HepG2 (cell line): Measurements from ENCODE around the gene SEMA5B. TPM values are rescaled to one million over a fixed set of nuclear protein-coding genes. Genes with fewer than 3 reads are reported as not detected.

Experiments used
- ATAC-seq: fragments of 200-7000 bp; cut with Tn5 transposase; 3 replicates; pipeline ENCODE4 v1.9.1; 2020; ENCODE audit warnings: mild to moderate bottlenecking, moderate library complexity
- BruUV-seq: library from RNA; stranded (reverse); fragments of 400-500 nt; replicated peaks from 2 replicates; lab custom pipeline; 2021; lab: Mats Ljungman, UMichigan
- CTCF ChIA-PET: fragments of 300-600 bp; formaldehyde crosslinking; extraction: SDS; loops from one replicate; lab custom pipeline; 2021; ENCODE audit warnings: low total read pairs, inconsistent platforms, low intra/inter-chr PET ratio; lab: Yijun Ruan, JAX
- POLR2A ChIA-PET: fragments of 350-600 bp; sonication (Branson Sonifier 250); formaldehyde crosslinking; loops from one replicate; lab custom pipeline; 2020; ENCODE audit warnings: antibody characterized with exemption, inconsistent platforms; lab: Yijun Ruan, JAX
- DNase-seq: peaks from one replicate; pipeline ENCODE4 v3.0.0-alpha.2; 2015; ENCODE audit warnings: low spot score
- FAIRE-seq: peaks from 3 replicates; lab custom pipeline; 2011; peaks lifted over from hg19 to GRCh38; lab: Jason Lieb, UNC
- H2AFZ ChIP-seq: one replicate; pipeline ENCODE4 v1.6.1; 2011; ENCODE audit warnings: low read length, inconsistent platforms
- H3K27ac ChIP-seq: fragments of 300-600 bp; 3 replicates; pipeline ENCODE4 v1.8.0; 2011; ENCODE audit warnings: mixed run types, mild to moderate bottlenecking, mixed read lengths, low read length, inconsistent platforms; ENCODE audit not compliant: insufficient read depth; ENCODE audit errors: extremely low read length
- H3K27me3 ChIP-seq, 2 experiments: fragments of 200-600 bp in 1 of 2; 2 replicates in 1 of 2; 3 replicates in 1 of 2; pipeline versions ENCODE4 v1.6.0 to v1.8.0; 2011; ENCODE audit warnings: low read length in 2 of 2, mild to moderate bottlenecking in 2 of 2, moderate library complexity in 2 of 2, inconsistent platforms in 1 of 2; ENCODE audit not compliant: insufficient read depth in 2 of 2, control insufficient read depth in 1 of 2
- H3K36me3 ChIP-seq, 2 experiments: fragments of 200-600 bp in 1 of 2; replicated peaks in 1 of 2; 2 replicates in 1 of 2; 3 replicates in 1 of 2; pipeline versions ENCODE4 v1.5.1 to v1.8.0; 2011; ENCODE audit warnings: low read length in 2 of 2, inconsistent platforms in 1 of 2; ENCODE audit not compliant: insufficient read depth in 2 of 2, control insufficient read depth in 1 of 2
- H3K4me1 ChIP-seq: 2 replicates; pipeline ENCODE4 v1.5.1; 2012; ENCODE audit warnings: low read length, inconsistent platforms; ENCODE audit not compliant: insufficient read depth
- H3K4me2 ChIP-seq: 2 replicates; pipeline ENCODE4 v1.6.0; 2011; ENCODE audit warnings: low read depth, low read length, inconsistent platforms
- H3K4me3 ChIP-seq, 3 experiments: fragments of 200-600 bp in 1 of 3; sonication (generic), shearing (Covaris generic) in 1 of 3; replicated peaks in 1 of 3; 2 replicates each; pipeline ENCODE4 v1.5.1; 2011 to 2016; ENCODE audit warnings: low read length in 3 of 3, inconsistent platforms in 2 of 3, low read depth in 2 of 3, mild to moderate bottlenecking in 2 of 3, control low read depth in 1 of 3, mixed read lengths in 1 of 3; ENCODE audit not compliant: insufficient read depth in 1 of 3
- H3K79me2 ChIP-seq: one replicate; pipeline ENCODE4 v1.6.1; 2011; ENCODE audit warnings: low read length, inconsistent platforms; ENCODE audit not compliant: insufficient read depth
- H3K9ac ChIP-seq: 2 replicates; pipeline ENCODE4 v1.6.0; 2011; ENCODE audit warnings: mild to moderate bottlenecking, low read depth, low read length, inconsistent platforms; ENCODE audit not compliant: insufficient read depth
- H3K9me3 ChIP-seq: 2 replicates; pipeline ENCODE4 v1.5.1; 2012; ENCODE audit warnings: mild to moderate bottlenecking, low read length
- H4K20me1 ChIP-seq: 2 replicates; pipeline ENCODE4 v1.6.0; 2011; ENCODE audit warnings: inconsistent platforms, mild to moderate bottlenecking, low read length, moderate library complexity; ENCODE audit not compliant: insufficient read depth
- HOXA5 ChIP-seq: sonication (generic); formaldehyde crosslinking; IDR thresholded peaks from 2 replicates; pipeline ENCODE4 v1.4.0; 2020; ENCODE audit warnings: missing genetic modification reagents
- KAT7 ChIP-seq: IDR thresholded peaks from 2 replicates; pipeline ENCODE4 v1.6.1; 2018; ENCODE audit warnings: borderline replicate concordance, missing compliant biosample characterization
- PRMT3 ChIP-seq: sonication (generic); formaldehyde crosslinking; IDR thresholded peaks from 2 replicates; pipeline ENCODE4 v1.8.1; 2022; ENCODE audit warnings: low read depth, mild to moderate bottlenecking, moderate library complexity, missing genetic modification reagents, borderline replicate concordance
- TAF15 ChIP-seq: fragments of 200-400 bp; formaldehyde crosslinking; IDR thresholded peaks from one replicate; pipeline ENCODE4 v1.6.1; 2018; ENCODE audit warnings: mild to moderate bottlenecking, low read depth, low read length; ENCODE audit not compliant: poor library complexity, severe bottlenecking
- ZBTB42 ChIP-seq: sonication (generic); formaldehyde crosslinking; IDR thresholded peaks from 2 replicates; pipeline ENCODE4 v1.5.0; 2020; ENCODE audit warnings: mild to moderate bottlenecking, missing genetic modification reagents
- ZNF343 ChIP-seq: sonication (generic); formaldehyde crosslinking; IDR thresholded peaks from 2 replicates; pipeline ENCODE4 v1.4.0; 2020; ENCODE audit warnings: mild to moderate bottlenecking, missing genetic modification reagents
- WGBS: methylation state at CpG from one replicate; pipeline ENCODE4 v1.1.6; 2017; ENCODE audit warnings: low lambda C conversion rate; 5-methylcytosine and 5-hydroxymethylcytosine counted together
- in situ Hi-C: cut with HindIII; loops from 2 replicates; pipeline ENCODE4 v1.10.0; 2017; ENCODE audit warnings: low pct_unique_long_range_greater_than_20kb; ENCODE audit not compliant: extremely low pct_ligation_motif_present
- intact Hi-C: fragments of 100-400 bp; cut with micrococcal nuclease; formaldehyde crosslinking; loops from one replicate; pipeline ENCODE4 v1.10.0; 2022; ENCODE audit not compliant: unreplicated experiment
- polyA plus RNA-seq, 8 experiments: library from polyadenylated mRNA; depleted of rRNA in 3 of 8; stranded (reverse) in 7 of 8; unstranded in 1 of 8; fragments of >200 nt; fragmentation: Illumina TruSeq in 4 of 8; extraction: Trizol in 4 of 8; gene quantifications; 2 replicates each; pipeline versions ENCODE4 v1.2.1 to v1.2.3, GENCODE V29; 2011 to 2016; ENCODE audit warnings: low read depth in 4 of 8, missing spikeins in 1 of 8, mixed read lengths in 1 of 8; ENCODE audit not compliant: insufficient read depth in 1 of 8
- total RNA-seq, 5 experiments: library from RNA; depleted of rRNA; stranded (reverse); fragments of >200 nt; fragmentation: Illumina TruSeq; extraction: Trizol; gene quantifications; 2 replicates each; pipeline ENCODE4 v1.2.3, GENCODE V29; 2016; ENCODE audit warnings: low read depth in 1 of 5
- TF ChIP-seq, protein P1 (sequence below): sonication (generic); formaldehyde crosslinking; IDR thresholded peaks from 2 replicates; pipeline ENCODE4 v1.4.0; 2020; ENCODE audit warnings: missing genetic modification reagents
- TF ChIP-seq, protein P2 (sequence below): sonication (generic); formaldehyde crosslinking; IDR thresholded peaks from 2 replicates; pipeline ENCODE4 v1.4.0; 2020; ENCODE audit warnings: missing genetic modification reagents, borderline replicate concordance
- TF ChIP-seq, protein P3 (sequence below): IDR thresholded peaks from 2 replicates; pipeline ENCODE4 v1.6.1; 2016; ENCODE audit warnings: low read depth
- TF ChIP-seq, protein P4 (sequence below): sonication (generic); formaldehyde crosslinking; IDR thresholded peaks from 2 replicates; pipeline ENCODE4 v1.5.1; 2020; ENCODE audit warnings: missing genetic modification reagents, mild to moderate bottlenecking, borderline replicate concordance

SEMA5B gene
- total and polyA plus RNA-seq, 2 of the 13 experiments (the other 11 are each of a cell fraction or from before 2014, with no cell fraction given), result not detected

DNA sequence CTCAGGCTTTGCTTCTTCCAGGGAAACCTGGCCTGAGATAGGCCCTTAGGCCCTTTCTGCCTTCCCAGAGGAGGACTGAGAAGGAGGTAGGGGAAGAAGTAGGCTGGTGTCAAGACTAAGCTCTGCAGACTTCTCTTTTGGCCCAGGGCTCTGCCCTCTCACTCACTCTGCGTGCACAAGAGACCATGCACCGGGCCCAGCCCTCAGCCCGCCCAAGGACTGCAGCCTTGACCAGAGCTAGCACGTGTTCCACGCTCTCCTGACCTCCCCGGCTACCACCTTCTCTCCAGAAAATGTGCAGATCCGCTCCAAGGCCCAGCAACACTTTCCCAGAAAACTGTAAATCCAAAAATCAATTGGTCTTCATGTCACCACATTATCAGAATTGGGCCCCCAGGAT, 59.8 kb downstream of the SEMA5B start (continued):
- no peak for TF ChIP-seq KAT7 (CRISPR knock-in tag)
- TF ChIP-seq, all 625 proteins: peak for 0

DNA sequence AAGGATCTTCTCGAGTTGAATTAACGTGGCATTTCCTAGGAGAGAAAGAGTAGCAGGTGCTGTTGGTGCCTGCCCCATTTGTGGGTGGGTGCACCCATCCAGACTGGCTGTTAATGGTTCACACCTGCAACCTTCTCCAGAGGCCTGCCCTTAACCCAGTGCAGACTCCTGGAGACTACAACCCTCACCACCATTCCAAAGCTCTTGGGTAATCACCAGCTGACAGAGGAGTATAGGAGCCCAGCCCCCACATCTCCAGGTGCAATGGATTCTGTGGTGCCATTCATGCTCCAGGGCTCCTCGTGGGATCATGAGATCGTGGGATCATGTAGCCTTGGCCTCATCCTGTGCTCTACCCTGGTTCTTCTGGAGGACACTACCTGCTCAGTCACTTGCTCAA, 60.2 kb downstream of the SEMA5B start:
- 43% methylated on average over 2 of the region's 4 CpGs for WGBS
- H2AFZ ChIP-seq, result no peak overlapping the region
- TF ChIP-seq PRMT3, result no peak
- TF ChIP-seq, all 625 proteins: peak for 0
- Histone ChIP-seq H3K4me2 (no peak overlapping the region), H3K36me3 (no peaks in the 10 kb centered on the region), H3K4me3 (no peak overlapping the region), H3K4me1 (no peaks in the 10 kb centered on the region), H3K27me3 (peaks cover 6 to 48% of the 10 kb centered on the region in 2 experiments; a peak in 4 of 5 replicates), H3K9me3 (no peaks in the 10 kb centered on the region), H3K27ac (no peak overlapping the region), H3K9ac (no peak overlapping the region), H3K79me2 (no peaks in the 10 kb centered on the region), H4K20me1 (no peaks in the 10 kb centered on the region)
- FAIRE-seq, result no peak
- intact Hi-C loops, result no loop called here
- no peak for DNase-seq
- ATAC-seq, result peak; percentile 30; the same call in 1 of the 3 replicates
- ChIA-PET CTCF (no interaction called here), POLR2A (no interaction called here)
- BruUV-seq, result no TSS peak
- in situ Hi-C loops, result no loop called here

DNA sequence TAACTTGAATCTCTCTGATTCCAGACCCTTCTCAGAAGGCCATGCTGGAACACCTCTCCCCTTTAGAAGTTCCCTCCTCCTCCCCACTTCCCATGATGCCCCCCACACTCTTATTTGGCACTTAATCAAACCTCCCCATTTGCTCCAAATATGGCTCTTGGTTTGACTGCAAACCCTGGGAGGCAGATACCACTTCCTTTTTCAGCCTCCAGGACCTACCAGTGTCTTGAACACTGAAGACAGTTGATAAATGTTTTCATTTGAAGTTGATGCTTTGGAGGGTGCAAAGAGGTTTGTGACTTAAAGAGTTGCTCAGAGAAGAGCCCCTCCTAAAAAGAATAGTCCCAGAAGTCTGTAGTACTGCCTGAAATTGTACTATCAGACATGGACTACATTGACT, 61.5 kb downstream of the SEMA5B start:
- FAIRE-seq, result no peak
- H4K20me1 ChIP-seq, result no peaks in the 10 kb centered on the region
- in situ Hi-C loops, result no loop called here
- H3K4me1 ChIP-seq, result no peaks in the 10 kb centered on the region
- no peaks in the 10 kb centered on the region for H3K79me2 ChIP-seq
- intact Hi-C loops, result no loop called here
- no peak overlapping the region for H3K27ac ChIP-seq
- ChIA-PET POLR2A (no interaction called here), CTCF (no interaction called here)
- H3K4me2 ChIP-seq, result no peak overlapping the region
- H3K27me3 ChIP-seq, result peaks cover 8 to 58% of the 10 kb centered on the region in 2 experiments; a peak in 4 of 5 replicates
- H3K4me3 ChIP-seq, result no peak overlapping the region
- no peaks in the 10 kb centered on the region for H3K9me3 ChIP-seq
- DNase-seq, result no peak
- H2AFZ ChIP-seq, result no peak overlapping the region
- no peaks in the 10 kb centered on the region for H3K36me3 ChIP-seq
- no peak overlapping the region for H3K9ac ChIP-seq
- no peak for ATAC-seq
- BruUV-seq, result no TSS peak
- TF ChIP-seq, protein P1, sequence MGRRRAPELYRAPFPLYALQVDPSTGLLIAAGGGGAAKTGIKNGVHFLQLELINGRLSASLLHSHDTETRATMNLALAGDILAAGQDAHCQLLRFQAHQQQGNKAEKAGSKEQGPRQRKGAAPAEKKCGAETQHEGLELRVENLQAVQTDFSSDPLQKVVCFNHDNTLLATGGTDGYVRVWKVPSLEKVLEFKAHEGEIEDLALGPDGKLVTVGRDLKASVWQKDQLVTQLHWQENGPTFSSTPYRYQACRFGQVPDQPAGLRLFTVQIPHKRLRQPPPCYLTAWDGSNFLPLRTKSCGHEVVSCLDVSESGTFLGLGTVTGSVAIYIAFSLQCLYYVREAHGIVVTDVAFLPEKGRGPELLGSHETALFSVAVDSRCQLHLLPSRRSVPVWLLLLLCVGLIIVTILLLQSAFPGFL, result no peak
- TF ChIP-seq ZBTB42 (CRISPR knock-in tag) (no peak), HOXA5 (CRISPR knock-in tag) (no peak), ZNF343 (CRISPR knock-in tag) (no peak), TAF15 (no peak)
- TF ChIP-seq, protein P2, sequence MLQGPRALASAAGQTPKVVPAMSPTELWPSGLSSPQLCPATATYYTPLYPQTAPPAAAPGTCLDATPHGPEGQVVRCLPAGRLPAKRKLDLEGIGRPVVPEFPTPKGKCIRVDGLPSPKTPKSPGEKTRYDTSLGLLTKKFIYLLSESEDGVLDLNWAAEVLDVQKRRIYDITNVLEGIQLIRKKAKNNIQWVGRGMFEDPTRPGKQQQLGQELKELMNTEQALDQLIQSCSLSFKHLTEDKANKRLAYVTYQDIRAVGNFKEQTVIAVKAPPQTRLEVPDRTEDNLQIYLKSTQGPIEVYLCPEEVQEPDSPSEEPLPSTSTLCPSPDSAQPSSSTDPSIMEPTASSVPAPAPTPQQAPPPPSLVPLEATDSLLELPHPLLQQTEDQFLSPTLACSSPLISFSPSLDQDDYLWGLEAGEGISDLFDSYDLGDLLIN (CRISPR knock-in tag), result no peak
- TF ChIP-seq, protein P3, sequence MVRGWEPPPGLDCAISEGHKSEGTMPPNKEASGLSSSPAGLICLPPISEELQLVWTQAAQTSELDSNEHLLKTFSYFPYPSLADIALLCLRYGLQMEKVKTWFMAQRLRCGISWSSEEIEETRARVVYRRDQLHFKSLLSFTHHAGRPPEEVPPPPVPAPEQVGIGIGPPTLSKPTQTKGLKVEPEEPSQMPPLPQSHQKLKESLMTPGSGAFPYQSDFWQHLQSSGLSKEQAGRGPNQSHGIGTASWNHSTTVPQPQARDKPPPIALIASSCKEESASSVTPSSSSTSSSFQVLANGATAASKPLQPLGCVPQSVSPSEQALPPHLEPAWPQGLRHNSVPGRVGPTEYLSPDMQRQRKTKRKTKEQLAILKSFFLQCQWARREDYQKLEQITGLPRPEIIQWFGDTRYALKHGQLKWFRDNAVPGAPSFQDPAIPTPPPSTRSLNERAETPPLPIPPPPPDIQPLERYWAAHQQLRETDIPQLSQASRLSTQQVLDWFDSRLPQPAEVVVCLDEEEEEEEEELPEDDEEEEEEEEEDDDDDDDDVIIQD (CRISPR knock-in tag), result no peak
- TF ChIP-seq, protein P4, sequence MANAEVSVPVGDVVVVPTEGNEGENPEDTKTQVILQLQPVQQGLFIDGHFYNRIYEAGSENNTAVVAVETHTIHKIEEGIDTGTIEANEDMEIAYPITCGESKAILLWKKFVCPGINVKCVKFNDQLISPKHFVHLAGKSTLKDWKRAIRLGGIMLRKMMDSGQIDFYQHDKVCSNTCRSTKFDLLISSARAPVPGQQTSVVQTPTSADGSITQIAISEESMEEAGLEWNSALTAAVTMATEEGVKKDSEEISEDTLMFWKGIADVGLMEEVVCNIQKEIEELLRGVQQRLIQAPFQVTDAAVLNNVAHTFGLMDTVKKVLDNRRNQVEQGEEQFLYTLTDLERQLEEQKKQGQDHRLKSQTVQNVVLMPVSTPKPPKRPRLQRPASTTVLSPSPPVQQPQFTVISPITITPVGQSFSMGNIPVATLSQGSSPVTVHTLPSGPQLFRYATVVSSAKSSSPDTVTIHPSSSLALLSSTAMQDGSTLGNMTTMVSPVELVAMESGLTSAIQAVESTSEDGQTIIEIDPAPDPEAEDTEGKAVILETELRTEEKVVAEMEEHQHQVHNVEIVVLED (CRISPR knock-in tag), result no peak
